Hippocampal formation (tissue), 2 donors: ENCODE data around the gene NSA2.

Experiments
- DNase-seq, 2 donors: peaks; one replicate each; lab custom pipeline; 2025; lab: John Stamatoyannopoulos, UW

Gene NSA2

GRCh38 chr5:74816875-74817274, 49.8 kb downstream of the NSA2 start:
- no peak for DNase-seq

DNA sequence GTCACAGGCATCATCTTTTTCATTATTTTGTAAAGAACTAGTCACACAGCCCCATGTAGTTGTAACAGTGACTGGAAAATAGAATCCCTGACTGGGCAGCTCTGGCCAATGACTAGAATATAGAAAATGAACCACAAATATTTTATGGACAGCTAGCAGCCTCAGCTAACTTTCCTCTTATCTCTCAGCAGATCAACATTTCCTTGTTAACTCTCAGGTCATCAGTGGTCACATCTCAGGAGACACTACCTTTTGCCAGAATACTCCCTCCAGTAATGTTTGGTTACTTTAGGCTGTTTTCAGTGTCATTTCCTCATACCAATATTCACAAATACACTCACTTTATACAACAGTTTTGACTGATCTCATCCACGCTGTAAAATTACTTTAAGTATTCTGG, 55.2 kb downstream of the NSA2 start:
- no peak for DNase-seq

- DNase-seq: no peak
Measured at GRCh38 chr5:74829413-74829812, 62.4 kb downstream of the NSA2 start.
